ENCODE data around the gene PWP1.

Gene PWP1

GRCh38 chr12:107730618-107731341 lies 45.2 kb downstream of the PWP1 start:
- DNase-seq (ENCODE audit: low read depth): no peak
- H3K4me3 ChIP-seq (ENCODE audit: control insufficient read depth, low read depth, low read length): no peak overlapping the region
- no peak for TF ChIP-seq CTCF (IDR thresholded peaks at IDR 0.05; ENCODE audit: control insufficient read depth, insufficient read depth, low read depth, low read length, missing control alignments)

GRCh38 chr12:107731366-107731765 lies 45.8 kb downstream of the PWP1 start:
- no peak for DNase-seq (ENCODE audit: low read depth)
- no peak overlapping the region for H3K4me3 ChIP-seq (ENCODE audit: control insufficient read depth, low read depth, low read length)
- no peak for TF ChIP-seq CTCF (IDR thresholded peaks at IDR 0.05; ENCODE audit: control insufficient read depth, insufficient read depth, low read depth, low read length, missing control alignments)

GRCh38 chr12:107732365-107732764 lies 46.8 kb downstream of the PWP1 start:
- DNase-seq (ENCODE audit: low read depth): no peak
- H3K4me3 ChIP-seq (ENCODE audit: control insufficient read depth, low read depth, low read length): no peak overlapping the region
- TF ChIP-seq CTCF (IDR thresholded peaks at IDR 0.05; ENCODE audit: control insufficient read depth, insufficient read depth, low read depth, low read length, missing control alignments): no peak

DNA sequence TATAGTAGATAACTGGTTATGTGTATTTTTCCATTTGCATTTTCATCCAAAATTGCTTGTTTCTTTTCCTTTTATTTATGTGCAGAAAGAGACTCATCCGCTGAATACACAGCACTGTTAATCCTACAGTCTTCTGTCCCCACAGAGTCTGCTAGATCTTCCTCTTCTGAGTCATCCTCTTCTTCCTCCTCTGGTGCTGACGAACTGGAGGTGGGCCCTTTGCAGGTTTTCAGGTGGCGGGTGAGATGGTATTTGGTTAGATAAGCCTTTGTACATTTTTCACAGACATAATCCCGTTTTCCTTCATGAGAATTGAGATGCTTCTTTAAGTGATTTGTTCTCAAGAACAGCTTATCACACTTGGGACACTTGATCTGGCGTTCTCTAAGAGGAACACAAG lies 48.5 kb downstream of the PWP1 start:
- H3K4me3 ChIP-seq (ENCODE audit: control insufficient read depth, low read depth, low read length): no peak overlapping the region
- no peak for TF ChIP-seq CTCF (IDR thresholded peaks at IDR 0.05; ENCODE audit: control insufficient read depth, insufficient read depth, low read depth, low read length, missing control alignments)
- no peak for DNase-seq (ENCODE audit: low read depth)

- no peak for TF ChIP-seq CTCF (IDR thresholded peaks at IDR 0.05; ENCODE audit: control insufficient read depth, insufficient read depth, low read depth, low read length, missing control alignments)
- DNase-seq (ENCODE audit: low read depth): no peak
These were observed 50.2 kb downstream of the PWP1 start for GRCh38 chr12:107735763-107736162.

GRCh38 chr12:107736914-107737313 lies 51.3 kb downstream of the PWP1 start:
- DNase-seq (ENCODE audit: low read depth): no peak
- no peak overlapping the region for H3K4me3 ChIP-seq (ENCODE audit: control insufficient read depth, low read depth, low read length)
- TF ChIP-seq CTCF (IDR thresholded peaks at IDR 0.05; ENCODE audit: control insufficient read depth, insufficient read depth, low read depth, low read length, missing control alignments): no peak

More at GRCh38 chr12:107735763-107736162, 50.2 kb downstream of the PWP1 start:
- no peak overlapping the region for H3K4me3 ChIP-seq (ENCODE audit: control insufficient read depth, low read depth, low read length)

All from AG09309 (cell line).